HCT116 (cell line): Measurements from ENCODE around the gene ZNF189. TPM values are rescaled to one million over a fixed set of nuclear protein-coding genes. Genes with fewer than 3 reads are reported as not detected.

Source experiments
- CBX3 ChIP-seq: IDR thresholded peaks from 2 replicates; pipeline ENCODE4 v1.6.1; 2012; ENCODE audit warnings: low read depth
- CEBPB ChIP-seq: IDR thresholded peaks from 2 replicates; pipeline ENCODE4 v1.6.1; 2012; ENCODE audit warnings: low read depth
- CTCF ChIP-seq, 3 experiments: fragments of 200-600 bp in 1 of 3; sonication (generic) in 1 of 3; IDR thresholded peaks in 2 of 3; conservative IDR thresholded peaks in 1 of 3; 2 replicates each; pipeline ENCODE4 v1.5.1; 2012 to 2017; ENCODE audit warnings: low read depth in 2 of 3, low read length in 2 of 3, antibody characterized with exemption in 1 of 3, borderline replicate concordance in 1 of 3, control low read depth in 1 of 3, mild to moderate bottlenecking in 1 of 3, mixed read lengths in 1 of 3, mixed run types in 1 of 3, moderate library complexity in 1 of 3; ENCODE audit not compliant: insufficient read depth in 1 of 3
- EZH2 ChIP-seq: fragments of 200-600 bp; sonication (generic); IDR thresholded peaks from 2 replicates; pipeline ENCODE4 v1.6.1; 2017; ENCODE audit warnings: antibody characterized with exemption, mixed run types
- MAX ChIP-seq: IDR thresholded peaks from 2 replicates; pipeline ENCODE4 v1.6.1; 2012
- REST ChIP-seq: IDR thresholded peaks from 2 replicates; pipeline ENCODE4 v1.6.1; 2012; ENCODE audit warnings: low read depth
- total RNA-seq: library from RNA; stranded (reverse); gene quantifications from one replicate; pipeline ENCODE4 v1.2.1, GENCODE V29; 2021; ENCODE audit not compliant: unreplicated experiment

Gene ZNF189
- total RNA-seq, 1 experiment from 2014 or later, result 10.6 TPM

- TF ChIP-seq REST (no peak), MAX (peak; percentile 62), CBX3 (0 out of 2 replicates have a peak, but pooled peaks have one; percentile 36), EZH2 (no peak), CTCF (IDR thresholded peaks at IDR 0.05 in 2 of 3, conservative IDR thresholded peaks at IDR 0.05 in 1 of 3; ENCODE audit: borderline replicate concordance in 1 of 3, insufficient read depth in 1 of 3, low read depth in 2 of 3, low read length in 2 of 3) (peak; percentile 72 to 93 (median 79)), CEBPB (no peak)
- TF ChIP-seq, all 23 proteins: peak for 4
Measured at GRCh38 chr9:101458963-101459631, 60.4 kb downstream of the ZNF189 start (continued).

Other genes with a start within 250 kb of the ZNF189 start
- gene BAAT, start 13.8 kb upstream of the ZNF189 start, total RNA-seq, result 0.25 TPM
- gene MRPL50, start 233 bp upstream of the ZNF189 start, total RNA-seq, result 14.6 TPM
- 1.2 TPM for gene ALDOB, start 36.9 kb downstream of the ZNF189 start, total RNA-seq
- 37.6 TPM for gene RNF20, start 135.0 kb downstream of the ZNF189 start, total RNA-seq
- gene PPP3R2, start 196.1 kb downstream of the ZNF189 start, total RNA-seq, result not detected